GM18858 (cell line): ENCODE data around the gene RIMBP2.

Experiments
- ATAC-seq: cut with Tn5 transposase; IDR thresholded peaks from one replicate; pipeline ENCODE4 v1.9.1; 2021; ENCODE audit not compliant: unreplicated experiment

RIMBP2 gene

GRCh38 chr12:130639476-130640424 lies 76.3 kb downstream of the RIMBP2 start:
- no peak for ATAC-seq

GRCh38 chr12:130636370-130636769 lies 79.7 kb downstream of the RIMBP2 start:
- no peak for ATAC-seq

GRCh38 chr12:130634866-130635265 lies 81.2 kb downstream of the RIMBP2 start:
- no peak for ATAC-seq

GRCh38 chr12:130633771-130634170 lies 82.3 kb downstream of the RIMBP2 start:
- ATAC-seq, result no peak

GRCh38 chr12:130632642-130633041 lies 83.5 kb downstream of the RIMBP2 start:
- ATAC-seq, result no peak

GRCh38 chr12:130628304-130628703 lies 87.8 kb downstream of the RIMBP2 start:
- no peak for ATAC-seq

GRCh38 chr12:130627175-130627574 lies 88.9 kb downstream of the RIMBP2 start:
- no peak for ATAC-seq

- ATAC-seq, result no peak
Observed at GRCh38 chr12:130626601-130627000, 89.5 kb downstream of the RIMBP2 start.

- no peak for ATAC-seq
Observed at GRCh38 chr12:130625201-130625600, 90.9 kb downstream of the RIMBP2 start.

GRCh38 chr12:130622803-130623202 lies 93.3 kb downstream of the RIMBP2 start:
- no peak for ATAC-seq

- no peak for ATAC-seq
Observed at GRCh38 chr12:130621696-130622298, 94.3 kb downstream of the RIMBP2 start.

GRCh38 chr12:130620756-130621155 lies 95.3 kb downstream of the RIMBP2 start:
- ATAC-seq, result no peak

GRCh38 chr12:130620281-130620680 lies 95.8 kb downstream of the RIMBP2 start:
- no peak for ATAC-seq

- ATAC-seq, result no peak
Observed at GRCh38 chr12:130619385-130620001, 96.6 kb downstream of the RIMBP2 start.

- ATAC-seq, result no peak
Observed at GRCh38 chr12:130617219-130617618, 98.9 kb downstream of the RIMBP2 start.

GRCh38 chr12:130615861-130616345 lies 100.2 kb downstream of the RIMBP2 start:
- no peak for ATAC-seq

- ATAC-seq, result no peak
Observed at GRCh38 chr12:130614530-130614905, 101.6 kb downstream of the RIMBP2 start.

- no peak for ATAC-seq
Observed at GRCh38 chr12:130613831-130614529, 102.1 kb downstream of the RIMBP2 start.

GRCh38 chr12:130613131-130613530 lies 103.0 kb downstream of the RIMBP2 start:
- ATAC-seq, result no peak

GRCh38 chr12:130611026-130611905 lies 104.8 kb downstream of the RIMBP2 start:
- no peak for ATAC-seq
